GM18526 (cell line): ENCODE data around the gene PYROXD2.

Experiments
- POLR2A ChIP-seq: IDR thresholded peaks from 3 replicates; pipeline ENCODE4 v1.6.1; 2011; ENCODE audit not compliant: insufficient read length; ENCODE audit errors: extremely low read depth

Gene PYROXD2

DNA sequence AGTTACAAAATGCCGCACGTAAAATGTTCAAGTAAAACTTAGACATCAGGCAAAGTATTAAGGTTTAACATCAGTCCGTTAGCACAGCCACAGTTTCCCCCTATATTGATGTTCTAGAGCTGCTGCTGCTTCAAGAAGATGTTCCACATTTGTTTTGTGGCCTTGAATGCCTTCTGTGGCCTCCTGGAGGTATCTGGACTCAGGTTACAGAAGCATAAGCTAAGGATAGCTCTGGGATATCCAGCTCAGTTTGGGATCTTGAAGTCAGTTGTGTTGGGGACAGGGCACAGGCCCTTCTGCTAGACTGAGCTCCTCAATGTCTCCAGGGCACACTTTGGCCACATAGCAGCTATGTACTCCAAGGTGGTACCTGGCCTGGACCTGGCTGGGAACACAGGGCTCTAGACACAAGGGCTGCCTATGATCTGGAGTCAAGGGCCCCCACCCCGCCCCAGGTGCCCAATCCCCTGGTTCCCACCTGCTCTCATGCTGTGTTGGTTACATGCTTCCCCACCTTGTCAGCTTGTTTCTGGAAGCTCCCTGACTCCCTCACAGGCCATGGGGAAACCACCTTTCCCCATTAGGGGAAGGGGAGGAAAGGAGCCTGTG lies 4.7 kb downstream of the PYROXD2 start:
- no peak for TF ChIP-seq POLR2A

DNA sequence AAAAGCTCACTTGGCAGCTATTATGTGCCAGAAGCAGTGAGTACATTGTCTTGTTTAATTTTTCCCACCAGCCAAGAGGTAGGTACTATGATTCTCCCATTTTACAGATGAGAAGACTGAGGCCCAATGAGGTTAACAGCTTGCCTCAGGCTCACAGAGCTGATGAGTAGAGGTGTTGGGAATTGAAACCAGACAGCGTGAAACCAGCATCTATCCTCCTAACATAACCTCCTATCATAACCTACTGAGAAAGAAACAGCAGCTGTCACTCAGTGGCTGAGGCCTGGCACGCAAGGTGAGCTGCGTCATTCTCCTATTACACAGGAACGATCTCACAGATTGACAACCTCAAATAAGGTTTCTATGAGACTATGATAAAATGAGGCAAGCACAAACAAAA lies 6.2 kb downstream of the PYROXD2 start:
- no peak for TF ChIP-seq POLR2A

DNA sequence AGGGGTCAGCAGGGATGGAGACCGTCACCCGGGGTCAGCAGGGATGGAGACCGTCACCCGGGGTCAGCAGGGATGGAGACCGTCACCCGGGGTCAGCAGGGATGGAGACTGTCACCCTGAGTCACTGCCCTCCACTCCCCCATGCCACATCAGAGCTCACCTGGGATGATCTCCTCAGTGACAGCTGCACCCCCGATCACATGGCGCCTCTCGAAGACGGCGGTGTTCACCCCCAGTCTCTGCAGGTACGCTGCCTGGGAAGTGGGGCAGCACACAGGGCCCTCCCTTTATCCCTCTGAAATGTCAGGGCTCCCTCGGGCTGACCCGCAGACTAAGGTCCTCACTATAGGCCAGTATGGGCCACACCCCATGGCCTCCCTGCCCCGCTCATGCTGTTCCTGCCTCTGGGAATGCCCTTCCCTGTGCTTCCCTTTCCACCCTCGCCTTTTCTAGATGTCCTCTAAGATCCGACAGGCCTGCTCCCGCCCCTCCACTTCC lies 7.2 kb downstream of the PYROXD2 start:
- no peak for TF ChIP-seq POLR2A

DNA sequence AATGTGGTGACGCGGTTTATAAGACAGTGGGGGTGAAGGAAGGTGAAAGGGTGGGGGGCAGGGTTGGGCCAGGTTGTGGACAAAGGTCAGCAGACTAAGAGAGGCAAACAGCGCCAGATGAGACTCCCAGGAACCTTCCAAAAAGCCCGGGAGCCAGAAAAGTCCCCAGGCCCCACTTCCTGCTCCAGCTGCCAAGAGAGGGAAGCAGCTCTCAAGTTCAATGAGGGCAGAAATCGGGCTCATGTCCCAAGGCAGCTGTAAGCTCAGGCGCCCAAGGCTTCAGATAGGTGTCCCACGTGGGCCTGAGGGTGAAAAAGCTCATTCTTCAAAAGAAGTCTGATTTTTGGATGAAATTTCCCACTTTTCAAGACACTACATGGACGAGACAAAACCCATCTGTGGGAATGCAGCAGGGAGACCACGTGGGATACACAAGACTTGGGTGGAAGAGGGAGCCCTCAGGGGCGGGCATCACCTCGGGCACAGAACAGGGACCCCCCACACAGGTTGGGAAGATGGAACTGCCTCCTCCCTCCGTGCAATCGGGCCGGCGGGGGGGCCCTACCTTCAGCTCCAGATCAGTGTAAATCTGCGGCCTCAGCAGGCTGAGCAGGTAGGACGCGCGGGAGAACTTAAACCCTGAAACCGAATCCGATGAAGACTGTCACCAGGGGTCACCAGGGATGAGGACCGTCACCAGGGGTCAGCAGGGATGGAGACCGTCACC lies 7.8 kb downstream of the PYROXD2 start:
- TF ChIP-seq POLR2A = no peak

DNA sequence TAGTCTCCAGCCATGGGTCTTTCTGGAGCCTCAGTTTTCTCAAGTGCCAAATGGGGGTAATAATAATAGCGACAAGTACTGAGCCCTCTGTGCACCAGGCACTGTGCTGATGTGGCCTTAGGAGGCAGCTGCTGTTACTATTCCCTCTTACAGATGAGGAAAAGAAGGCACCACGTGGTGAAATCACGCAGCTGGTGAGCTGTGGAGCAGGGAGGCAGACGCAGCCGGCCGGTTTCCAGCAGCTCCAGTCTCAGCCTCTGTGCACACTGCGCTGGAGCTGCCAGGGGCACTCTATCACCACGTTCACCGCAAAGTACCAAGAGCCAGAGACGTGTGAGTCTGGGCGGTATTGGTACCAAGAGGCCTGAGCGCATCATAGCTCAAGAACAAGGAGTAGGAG lies 9.6 kb downstream of the PYROXD2 start:
- no peak for TF ChIP-seq POLR2A

DNA sequence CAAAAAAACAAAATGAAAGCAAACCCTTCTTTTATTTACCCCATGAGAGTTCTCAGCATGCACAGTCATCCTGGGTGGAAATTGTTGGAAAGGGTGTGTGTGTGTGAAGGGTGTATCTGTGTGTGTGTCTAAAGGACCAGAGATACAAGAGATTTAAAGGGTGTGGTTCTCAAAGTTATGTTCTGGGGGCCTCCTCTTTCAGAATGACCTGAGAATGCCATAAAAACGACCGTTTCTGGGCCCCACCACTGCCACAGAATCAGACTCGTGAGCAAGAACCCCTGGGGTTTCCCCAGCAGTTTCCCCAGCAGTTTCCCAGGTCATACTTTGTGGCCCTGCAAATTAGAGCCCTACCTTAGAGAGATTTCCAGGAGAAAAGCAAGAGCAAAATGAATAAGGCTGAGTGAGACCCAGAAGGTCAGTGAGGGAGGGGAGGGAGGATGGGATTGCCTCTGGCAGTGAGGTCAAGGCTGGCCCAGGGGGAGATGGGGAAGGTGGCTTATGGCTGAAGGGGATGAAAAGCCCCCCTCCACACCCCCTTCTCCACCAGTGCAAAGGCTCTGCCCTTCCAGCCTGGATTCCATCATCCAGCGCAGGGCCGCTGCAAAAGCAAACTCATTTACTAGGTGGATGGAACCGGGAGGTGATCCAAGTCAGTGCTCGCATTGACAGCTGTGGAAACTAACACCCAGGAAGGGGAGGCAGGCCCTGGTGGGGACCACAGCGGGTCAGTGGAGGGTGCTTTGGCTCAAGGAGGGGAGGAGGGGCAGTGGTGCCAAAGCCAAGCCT lies 10.2 kb downstream of the PYROXD2 start:
- TF ChIP-seq POLR2A = no peak

DNA sequence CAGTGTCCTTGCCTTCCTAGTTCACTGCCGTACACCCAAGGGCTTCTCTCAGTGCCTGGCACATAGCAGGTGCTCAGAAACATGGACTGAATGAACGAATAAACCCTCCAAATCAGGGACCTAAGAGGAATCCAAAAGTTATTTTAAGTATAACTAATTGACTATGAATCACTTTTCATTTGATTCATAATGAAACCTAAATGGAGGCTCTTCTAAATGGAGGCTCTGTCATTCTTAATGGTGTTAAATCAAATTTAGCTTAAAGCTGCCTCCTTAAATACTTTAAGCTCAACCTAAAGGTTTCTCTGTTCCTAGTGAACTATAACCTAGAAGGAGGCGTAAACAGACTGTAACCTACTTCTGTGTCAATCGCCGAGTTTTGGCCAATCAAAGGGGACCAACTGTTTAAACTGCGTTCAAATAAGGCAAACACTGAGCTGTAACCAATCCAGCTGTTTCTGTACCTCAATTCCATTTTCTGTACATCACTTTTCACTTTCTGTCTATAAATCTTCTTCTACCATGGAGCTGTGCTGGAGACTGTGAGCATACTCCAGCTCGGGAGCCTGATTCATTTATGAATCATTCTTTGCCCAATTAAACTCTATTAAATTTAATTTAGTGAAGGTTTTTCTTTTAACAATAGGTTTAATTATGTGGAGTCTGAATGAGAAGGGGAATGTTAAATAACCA lies 11.0 kb downstream of the PYROXD2 start:
- TF ChIP-seq POLR2A = no peak

DNA sequence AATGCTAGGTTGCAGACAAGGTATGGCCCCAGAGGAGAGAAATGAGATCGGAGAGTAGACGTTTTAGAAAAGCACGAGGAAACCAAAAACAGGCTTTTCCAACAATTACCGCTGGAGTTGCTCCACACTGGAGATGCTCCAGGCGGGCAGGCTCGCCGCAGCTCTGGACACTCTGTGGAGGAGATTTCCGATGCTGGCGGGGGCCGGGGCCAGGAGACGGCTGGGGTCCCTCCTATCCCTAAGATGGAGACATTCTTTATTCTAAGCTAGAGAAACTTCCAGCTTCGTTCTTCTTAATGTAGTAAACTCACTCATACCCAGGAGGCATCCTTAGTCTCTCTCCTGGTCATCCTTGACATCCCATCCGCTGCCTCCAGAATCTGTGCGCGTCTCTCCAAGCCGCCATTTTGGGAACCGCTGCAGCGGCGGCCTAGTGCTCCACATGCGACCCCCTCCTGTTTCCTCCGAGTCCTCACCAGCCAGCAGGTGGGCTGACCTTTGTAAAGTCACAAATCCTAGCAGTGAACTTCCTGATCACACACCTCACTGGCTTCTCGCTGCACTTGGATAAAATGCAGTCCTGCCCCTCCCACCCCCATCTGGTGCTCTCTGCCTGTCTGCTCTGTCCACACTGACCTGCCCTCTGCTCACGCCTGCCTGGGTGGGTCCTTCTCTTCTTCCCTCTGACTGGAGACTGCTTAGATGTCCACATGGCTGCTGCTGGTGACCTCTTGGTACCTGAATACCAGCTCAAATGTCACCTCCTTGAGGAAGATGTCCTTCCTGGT lies 11.9 kb downstream of the PYROXD2 start:
- no peak for TF ChIP-seq POLR2A

DNA sequence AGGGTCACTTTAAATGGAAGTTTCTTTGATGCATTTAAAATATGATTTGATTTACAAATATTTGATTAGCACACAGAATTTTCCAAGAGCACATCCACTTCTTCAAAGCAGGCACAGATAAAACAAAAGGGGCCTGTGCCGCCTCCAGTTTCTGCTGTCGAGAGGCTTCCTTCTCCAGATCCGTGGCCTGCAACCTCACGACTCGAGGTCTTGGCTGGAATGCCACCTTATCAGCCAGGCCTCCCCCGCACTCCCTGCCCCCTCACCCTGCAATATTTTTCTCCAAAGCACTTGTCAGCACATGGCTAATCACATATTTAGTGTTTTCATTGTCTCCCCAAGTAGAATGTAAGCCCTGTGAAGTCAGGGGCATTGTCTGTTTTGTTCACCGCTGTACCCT lies 12.5 kb downstream of the PYROXD2 start:
- no peak for TF ChIP-seq POLR2A

DNA sequence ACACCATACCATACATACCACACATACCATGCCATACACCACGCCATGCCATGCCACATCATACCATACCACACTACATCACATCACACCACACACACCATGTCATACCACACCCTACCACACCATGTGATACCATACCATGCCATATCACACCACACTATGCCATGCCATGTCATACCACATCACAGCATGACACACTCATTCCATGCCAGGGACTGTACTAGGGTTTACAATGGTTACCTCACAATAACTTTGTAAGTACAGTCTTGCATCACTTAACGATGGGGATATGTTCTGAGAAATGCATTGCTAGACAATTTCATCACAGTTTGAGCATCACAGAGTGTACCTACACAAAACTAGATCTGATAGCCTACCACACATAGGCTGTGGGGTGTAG lies 14.5 kb downstream of the PYROXD2 start:
- no peak for TF ChIP-seq POLR2A

DNA sequence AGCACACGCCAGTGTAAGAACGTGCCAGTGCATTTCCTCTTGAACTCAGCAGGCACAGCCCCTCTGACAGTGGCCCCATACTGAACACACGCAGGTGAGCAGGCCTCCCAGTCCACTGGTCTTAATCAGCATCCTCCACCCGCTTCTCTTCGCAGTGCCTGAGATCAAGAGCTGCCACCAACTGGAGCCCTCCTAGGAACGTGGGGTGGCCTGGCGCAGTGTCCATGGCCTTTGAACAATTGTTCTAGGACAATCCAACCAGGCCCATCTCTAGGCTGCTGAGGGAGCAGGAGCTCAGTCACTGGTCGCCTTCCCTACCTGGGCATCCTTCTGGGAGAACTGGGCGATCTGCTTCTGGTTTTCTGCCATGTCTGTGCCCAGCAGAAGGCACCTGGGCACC lies 15.2 kb downstream of the PYROXD2 start:
- TF ChIP-seq POLR2A = no peak

DNA sequence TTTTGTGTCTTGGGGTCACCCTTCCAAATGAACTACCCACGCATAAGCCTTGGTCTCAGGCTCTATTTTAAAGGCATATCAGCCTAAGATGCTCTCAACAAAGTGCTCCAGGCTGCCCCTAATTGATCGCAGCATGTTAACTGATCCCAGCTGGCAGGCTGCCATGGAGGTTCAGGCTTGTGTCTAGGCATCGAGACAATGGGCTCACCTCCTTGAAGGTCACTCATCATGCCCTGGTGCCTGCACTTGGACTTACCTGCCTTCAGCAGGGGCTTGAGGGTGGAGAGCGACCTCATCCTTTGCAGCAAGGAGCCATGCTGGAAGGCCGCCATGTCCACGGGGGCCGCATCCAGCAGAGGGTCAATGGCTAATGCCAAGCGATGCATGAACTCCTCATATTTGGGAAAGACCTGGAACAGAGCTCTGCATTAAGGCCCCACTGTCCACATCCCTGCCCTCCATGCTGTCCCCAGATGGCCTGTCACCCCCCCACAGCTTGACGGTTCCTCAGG lies 17.8 kb downstream of the PYROXD2 start:
- TF ChIP-seq POLR2A = no peak

DNA sequence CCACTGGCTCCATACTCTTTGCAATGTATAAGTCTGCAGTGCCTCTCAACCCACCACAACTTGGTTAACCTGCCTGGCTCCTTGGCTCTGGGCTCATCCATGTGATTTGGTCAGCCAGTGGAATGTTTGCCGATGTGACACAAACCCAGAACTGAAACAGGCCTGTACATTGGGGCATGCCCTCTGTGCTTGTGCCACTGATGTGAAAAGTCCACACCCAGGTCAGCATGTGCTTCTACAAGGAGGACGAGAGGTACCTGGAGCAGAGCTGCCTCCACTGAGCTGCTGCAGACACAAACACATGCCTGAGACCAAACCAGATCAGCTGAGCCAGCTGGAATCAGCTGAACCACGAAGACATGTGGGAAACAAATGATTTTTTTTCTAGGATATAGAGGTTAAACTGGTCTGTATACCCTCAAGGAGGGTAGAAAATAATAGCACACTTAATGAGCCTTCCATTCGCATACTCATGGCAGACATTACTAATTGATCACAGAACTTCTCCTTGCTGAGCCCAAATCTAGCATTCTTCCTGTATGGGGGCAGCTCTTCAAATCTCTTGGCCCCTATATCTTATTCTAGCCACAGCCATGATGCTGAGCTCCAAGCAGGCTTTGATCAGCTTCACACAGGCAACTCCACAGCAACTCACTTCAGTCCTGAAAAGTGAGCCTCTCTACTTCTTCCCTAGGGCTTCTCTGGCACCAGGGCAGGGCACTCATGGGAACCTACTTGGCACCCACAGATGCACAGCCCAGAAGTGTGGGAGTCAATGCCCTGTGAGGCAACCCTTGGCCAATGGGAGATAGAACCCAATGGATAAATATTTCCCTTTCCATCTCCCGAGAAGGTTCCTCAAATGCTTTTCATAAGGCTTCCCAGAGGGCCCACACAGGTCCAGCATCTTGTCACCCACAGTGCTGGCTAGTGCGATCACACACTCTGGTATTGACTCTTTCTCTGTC lies 18.6 kb downstream of the PYROXD2 start:
- no peak for TF ChIP-seq POLR2A
